Measurements from ENCODE around the gene ATG2B. TPM values are rescaled to one million over a fixed set of nuclear protein-coding genes. Genes with fewer than 3 reads are reported as not detected.

The ATG2B gene
- polyA plus RNA-seq, 2 of the 4 experiments (the other 2 are of a cell fraction), result 7.1 to 17.0 TPM

DNA sequence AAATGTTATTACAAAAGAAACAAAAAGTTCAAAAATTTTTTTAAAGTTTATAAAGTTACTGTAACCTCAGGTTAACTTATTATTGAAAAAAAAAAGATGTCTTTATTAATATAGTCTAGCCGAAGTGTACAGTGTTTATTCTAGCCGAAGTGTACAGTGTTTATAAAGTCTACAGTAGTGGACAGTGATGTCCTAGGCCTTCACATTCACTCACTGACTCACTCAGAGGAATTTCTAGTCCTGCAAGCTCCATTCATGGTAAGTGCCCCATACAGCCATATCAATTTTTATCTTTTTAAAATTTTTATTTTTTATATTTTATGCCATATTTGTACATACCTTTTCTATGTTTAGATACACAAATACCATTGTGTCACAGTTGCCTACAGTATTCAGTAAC, 10.4 kb downstream of the ATG2B start:
- POLR2A ChIA-PET, result no interaction called here
- 48% methylated on average over 2 of the region's 2 CpGs for WGBS (ENCODE audit: missing lambda C conversion rate)

DNA sequence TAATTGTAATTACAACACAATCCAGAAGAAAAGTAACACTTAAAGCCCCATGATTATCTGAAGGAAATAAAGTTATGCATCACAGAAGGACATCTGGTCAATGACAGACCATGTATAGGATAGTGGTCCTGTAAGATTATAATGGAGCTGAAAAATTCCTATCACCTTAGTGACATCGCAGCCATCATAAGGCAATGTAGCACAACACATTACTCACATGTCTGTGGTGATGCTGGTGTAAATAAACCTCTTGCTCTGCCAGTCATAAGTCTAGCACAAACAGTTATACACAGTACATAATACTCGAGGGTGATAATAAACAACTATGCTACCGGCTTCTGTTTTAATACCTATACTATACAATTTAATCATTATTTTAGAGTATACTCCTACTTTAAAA, 11.2 kb downstream of the ATG2B start:
- 86% methylated on average over 3 of the region's 3 CpGs for WGBS (ENCODE audit: missing lambda C conversion rate)
- no peaks in the 10 kb centered on the region for H3K9me3 ChIP-seq
- no peak overlapping the region for H3K27ac ChIP-seq
- no peak overlapping the region for H3K4me3 ChIP-seq
- ATAC-seq (0 out of 6 replicates have a peak, but pooled peaks of 1 of the 2 experiments have one; percentile 23), FAIRE-seq (no peak), DNase-seq (ENCODE audit: low read depth in 1 of 2, low spot score in 1 of 2) (peak in 1 of 2 experiments; percentile 2)
- no peaks in the 10 kb centered on the region for H3K4me1 ChIP-seq
- POLR2A ChIA-PET, result no interaction called here
- H3K4me2 ChIP-seq, result no peak overlapping the region
- CTCF ChIA-PET, result interaction anchor here (1.0 kb wide), 1 partner anchor 20 kb away, joined by 4 read pairs; no protein-coding TSS in a partner anchor
- TF ChIP-seq NR3C1 (IDR thresholded peaks at IDR 0.05) (no peak), HDAC2 (IDR thresholded peaks at IDR 0.05) (no peak), MAFK (IDR thresholded peaks at IDR 0.05; ENCODE audit: partially characterized antibody) (no peak), RAD21 (conservative IDR thresholded peaks at IDR 0.05 in 1 of 2, IDR thresholded peaks at IDR 0.05 in 1 of 2) (no peak), PHF8 (IDR thresholded peaks at IDR 0.05; ENCODE audit: borderline replicate concordance, low read depth) (no peak), EHMT2 (IDR thresholded peaks at IDR 0.05; ENCODE audit: low read depth) (no peak), POLR2AphosphoS2 (conservative IDR thresholded peaks at IDR 0.05; ENCODE audit: low read length) (no peak), FOSL2 (IDR thresholded peaks at IDR 0.05) (no peak), FOSL2 (CRISPR knock-in tag; IDR thresholded peaks at IDR 0.05) (no peak), GATA3 (IDR thresholded peaks at IDR 0.05; ENCODE audit: borderline replicate concordance) (no peak), KDM1A (IDR thresholded peaks at IDR 0.05; ENCODE audit: low read depth) (no peak)
- TF ChIP-seq, protein P1, sequence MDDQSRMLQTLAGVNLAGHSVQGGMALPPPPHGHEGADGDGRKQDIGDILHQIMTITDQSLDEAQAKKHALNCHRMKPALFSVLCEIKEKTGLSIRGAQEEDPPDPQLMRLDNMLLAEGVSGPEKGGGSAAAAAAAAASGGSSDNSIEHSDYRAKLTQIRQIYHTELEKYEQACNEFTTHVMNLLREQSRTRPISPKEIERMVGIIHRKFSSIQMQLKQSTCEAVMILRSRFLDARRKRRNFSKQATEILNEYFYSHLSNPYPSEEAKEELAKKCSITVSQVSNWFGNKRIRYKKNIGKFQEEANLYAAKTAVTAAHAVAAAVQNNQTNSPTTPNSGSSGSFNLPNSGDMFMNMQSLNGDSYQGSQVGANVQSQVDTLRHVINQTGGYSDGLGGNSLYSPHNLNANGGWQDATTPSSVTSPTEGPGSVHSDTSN (IDR thresholded peaks at IDR 0.05), result no peak
- TF ChIP-seq, protein P2, sequence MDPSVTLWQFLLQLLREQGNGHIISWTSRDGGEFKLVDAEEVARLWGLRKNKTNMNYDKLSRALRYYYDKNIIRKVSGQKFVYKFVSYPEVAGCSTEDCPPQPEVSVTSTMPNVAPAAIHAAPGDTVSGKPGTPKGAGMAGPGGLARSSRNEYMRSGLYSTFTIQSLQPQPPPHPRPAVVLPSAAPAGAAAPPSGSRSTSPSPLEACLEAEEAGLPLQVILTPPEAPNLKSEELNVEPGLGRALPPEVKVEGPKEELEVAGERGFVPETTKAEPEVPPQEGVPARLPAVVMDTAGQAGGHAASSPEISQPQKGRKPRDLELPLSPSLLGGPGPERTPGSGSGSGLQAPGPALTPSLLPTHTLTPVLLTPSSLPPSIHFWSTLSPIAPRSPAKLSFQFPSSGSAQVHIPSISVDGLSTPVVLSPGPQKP (IDR thresholded peaks at IDR 0.05; ENCODE audit: low read depth, low read length), result no peak
- TF ChIP-seq, protein P3, sequence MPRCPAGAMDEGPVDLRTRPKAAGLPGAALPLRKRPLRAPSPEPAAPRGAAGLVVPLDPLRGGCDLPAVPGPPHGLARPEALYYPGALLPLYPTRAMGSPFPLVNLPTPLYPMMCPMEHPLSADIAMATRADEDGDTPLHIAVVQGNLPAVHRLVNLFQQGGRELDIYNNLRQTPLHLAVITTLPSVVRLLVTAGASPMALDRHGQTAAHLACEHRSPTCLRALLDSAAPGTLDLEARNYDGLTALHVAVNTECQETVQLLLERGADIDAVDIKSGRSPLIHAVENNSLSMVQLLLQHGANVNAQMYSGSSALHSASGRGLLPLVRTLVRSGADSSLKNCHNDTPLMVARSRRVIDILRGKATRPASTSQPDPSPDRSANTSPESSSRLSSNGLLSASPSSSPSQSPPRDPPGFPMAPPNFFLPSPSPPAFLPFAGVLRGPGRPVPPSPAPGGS (IDR thresholded peaks at IDR 0.05), result no peak
- TF ChIP-seq, protein P4, sequence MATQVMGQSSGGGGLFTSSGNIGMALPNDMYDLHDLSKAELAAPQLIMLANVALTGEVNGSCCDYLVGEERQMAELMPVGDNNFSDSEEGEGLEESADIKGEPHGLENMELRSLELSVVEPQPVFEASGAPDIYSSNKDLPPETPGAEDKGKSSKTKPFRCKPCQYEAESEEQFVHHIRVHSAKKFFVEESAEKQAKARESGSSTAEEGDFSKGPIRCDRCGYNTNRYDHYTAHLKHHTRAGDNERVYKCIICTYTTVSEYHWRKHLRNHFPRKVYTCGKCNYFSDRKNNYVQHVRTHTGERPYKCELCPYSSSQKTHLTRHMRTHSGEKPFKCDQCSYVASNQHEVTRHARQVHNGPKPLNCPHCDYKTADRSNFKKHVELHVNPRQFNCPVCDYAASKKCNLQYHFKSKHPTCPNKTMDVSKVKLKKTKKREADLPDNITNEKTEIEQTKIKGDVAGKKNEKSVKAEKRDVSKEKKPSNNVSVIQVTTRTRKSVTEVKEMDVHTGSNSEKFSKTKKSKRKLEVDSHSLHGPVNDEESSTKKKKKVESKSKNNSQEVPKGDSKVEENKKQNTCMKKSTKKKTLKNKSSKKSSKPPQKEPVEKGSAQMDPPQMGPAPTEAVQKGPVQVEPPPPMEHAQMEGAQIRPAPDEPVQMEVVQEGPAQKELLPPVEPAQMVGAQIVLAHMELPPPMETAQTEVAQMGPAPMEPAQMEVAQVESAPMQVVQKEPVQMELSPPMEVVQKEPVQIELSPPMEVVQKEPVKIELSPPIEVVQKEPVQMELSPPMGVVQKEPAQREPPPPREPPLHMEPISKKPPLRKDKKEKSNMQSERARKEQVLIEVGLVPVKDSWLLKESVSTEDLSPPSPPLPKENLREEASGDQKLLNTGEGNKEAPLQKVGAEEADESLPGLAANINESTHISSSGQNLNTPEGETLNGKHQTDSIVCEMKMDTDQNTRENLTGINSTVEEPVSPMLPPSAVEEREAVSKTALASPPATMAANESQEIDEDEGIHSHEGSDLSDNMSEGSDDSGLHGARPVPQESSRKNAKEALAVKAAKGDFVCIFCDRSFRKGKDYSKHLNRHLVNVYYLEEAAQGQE (IDR thresholded peaks at IDR 0.05), result no peak
- TF ChIP-seq, protein P5, sequence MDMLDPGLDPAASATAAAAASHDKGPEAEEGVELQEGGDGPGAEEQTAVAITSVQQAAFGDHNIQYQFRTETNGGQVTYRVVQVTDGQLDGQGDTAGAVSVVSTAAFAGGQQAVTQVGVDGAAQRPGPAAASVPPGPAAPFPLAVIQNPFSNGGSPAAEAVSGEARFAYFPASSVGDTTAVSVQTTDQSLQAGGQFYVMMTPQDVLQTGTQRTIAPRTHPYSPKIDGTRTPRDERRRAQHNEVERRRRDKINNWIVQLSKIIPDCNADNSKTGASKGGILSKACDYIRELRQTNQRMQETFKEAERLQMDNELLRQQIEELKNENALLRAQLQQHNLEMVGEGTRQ (IDR thresholded peaks at IDR 0.05), result no peak

More for the DNA sequence above, 10.4 kb downstream of the ATG2B start:
- Histone ChIP-seq H3K27ac (no peak overlapping the region), H3K9me3 (no peaks in the 10 kb centered on the region), H3K4me3 (no peak overlapping the region), H3K4me2 (no peak overlapping the region), H3K4me1 (no peaks in the 10 kb centered on the region)
- FAIRE-seq (no peak), DNase-seq (ENCODE audit: low read depth in 1 of 2, low spot score in 1 of 2) (no peak), ATAC-seq (no peak)
- TF ChIP-seq CEBPB (IDR thresholded peaks at IDR 0.05), result no peak
- no peak for TF ChIP-seq EHF (CRISPR knock-in tag; IDR thresholded peaks at IDR 0.05)
- no peak for TF ChIP-seq HOXA7 (CRISPR knock-in tag; IDR thresholded peaks at IDR 0.05)
- TF ChIP-seq MAZ (IDR thresholded peaks at IDR 0.05; ENCODE audit: borderline replicate concordance, low read depth, low read length), result no peak
- TF ChIP-seq, protein P6, sequence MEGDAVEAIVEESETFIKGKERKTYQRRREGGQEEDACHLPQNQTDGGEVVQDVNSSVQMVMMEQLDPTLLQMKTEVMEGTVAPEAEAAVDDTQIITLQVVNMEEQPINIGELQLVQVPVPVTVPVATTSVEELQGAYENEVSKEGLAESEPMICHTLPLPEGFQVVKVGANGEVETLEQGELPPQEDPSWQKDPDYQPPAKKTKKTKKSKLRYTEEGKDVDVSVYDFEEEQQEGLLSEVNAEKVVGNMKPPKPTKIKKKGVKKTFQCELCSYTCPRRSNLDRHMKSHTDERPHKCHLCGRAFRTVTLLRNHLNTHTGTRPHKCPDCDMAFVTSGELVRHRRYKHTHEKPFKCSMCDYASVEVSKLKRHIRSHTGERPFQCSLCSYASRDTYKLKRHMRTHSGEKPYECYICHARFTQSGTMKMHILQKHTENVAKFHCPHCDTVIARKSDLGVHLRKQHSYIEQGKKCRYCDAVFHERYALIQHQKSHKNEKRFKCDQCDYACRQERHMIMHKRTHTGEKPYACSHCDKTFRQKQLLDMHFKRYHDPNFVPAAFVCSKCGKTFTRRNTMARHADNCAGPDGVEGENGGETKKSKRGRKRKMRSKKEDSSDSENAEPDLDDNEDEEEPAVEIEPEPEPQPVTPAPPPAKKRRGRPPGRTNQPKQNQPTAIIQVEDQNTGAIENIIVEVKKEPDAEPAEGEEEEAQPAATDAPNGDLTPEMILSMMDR (IDR thresholded peaks at IDR 0.05), result no peak
- TF ChIP-seq ZFP36 (IDR thresholded peaks at IDR 0.05; ENCODE audit: borderline replicate concordance, partially characterized antibody), result no peak
- no peak for TF ChIP-seq BHLHE40 (IDR thresholded peaks at IDR 0.05; ENCODE audit: low read depth, low read length)
- no peak for TF ChIP-seq CBX2 (IDR thresholded peaks at IDR 0.05; ENCODE audit: borderline replicate concordance, low read depth)
- TF ChIP-seq POLR2A (IDR thresholded peaks at IDR 0.05; ENCODE audit: low read length), result no peak
- TF ChIP-seq CBX8 (IDR thresholded peaks at IDR 0.05), result no peak
- TF ChIP-seq, protein P1 (IDR thresholded peaks at IDR 0.05), result no peak
- TF ChIP-seq, protein P7, sequence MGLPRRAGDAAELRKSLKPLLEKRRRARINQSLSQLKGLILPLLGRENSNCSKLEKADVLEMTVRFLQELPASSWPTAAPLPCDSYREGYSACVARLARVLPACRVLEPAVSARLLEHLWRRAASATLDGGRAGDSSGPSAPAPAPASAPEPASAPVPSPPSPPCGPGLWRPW (IDR thresholded peaks at IDR 0.05), result no peak
- TF ChIP-seq TP53 (CRISPR knock-in tag; IDR thresholded peaks at IDR 0.05), result no peak
- TF ChIP-seq JUNB (IDR thresholded peaks at IDR 0.05), result no peak
- no peak for TF ChIP-seq MAFK (IDR thresholded peaks at IDR 0.05; ENCODE audit: partially characterized antibody)
- TF ChIP-seq POLR2AphosphoS2 (conservative IDR thresholded peaks at IDR 0.05; ENCODE audit: low read length), result no peak
- CTCF ChIA-PET, result no interaction called here
